HFF-Myc (cell line): ENCODE data around the gene CDH6.

Experiments
- DNase-seq: peaks from one replicate; pipeline ENCODE4 v3.0.0-alpha.2; 2011; ENCODE audit warnings: low read depth; ENCODE audit errors: extremely low read depth
- H3K4me3 ChIP-seq: replicated peaks from 2 replicates; pipeline ENCODE4 v1.5.1; 2011; ENCODE audit warnings: low read depth, mild to moderate bottlenecking, control low read depth, low read length
- TF ChIP-seq, protein P1 (sequence below): IDR thresholded peaks from 2 replicates; pipeline ENCODE4 v1.5.1; 2012; ENCODE audit warnings: mild to moderate bottlenecking, low read depth, low read length, control low read depth; ENCODE audit errors: missing control alignments

The CDH6 gene

DNA sequence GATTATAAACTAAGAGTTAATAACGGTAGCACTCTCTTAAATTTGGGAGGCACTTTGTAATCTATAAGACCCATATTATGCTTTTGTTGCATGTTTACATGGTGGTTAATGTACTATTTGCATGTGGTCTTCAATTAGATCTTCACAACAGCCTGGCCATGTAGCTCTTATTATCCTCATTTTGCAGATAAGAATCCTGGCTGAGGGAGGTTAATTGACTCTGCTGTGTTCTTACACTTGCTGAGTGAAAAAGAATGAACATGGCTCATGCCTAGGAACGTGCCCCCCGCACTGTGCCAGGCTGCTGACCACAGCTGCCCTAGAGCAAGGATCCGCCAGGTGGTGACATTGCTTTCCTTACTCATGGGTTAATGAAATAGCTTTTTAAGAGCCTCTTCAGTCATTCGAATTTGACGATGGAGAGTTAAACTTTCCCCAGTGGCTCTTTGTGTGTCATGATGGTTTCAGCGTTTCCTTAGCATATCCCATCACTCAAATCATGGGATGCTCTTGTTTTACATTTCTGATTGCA lies 97.9 kb downstream of the CDH6 start:
- TF ChIP-seq, protein P1, sequence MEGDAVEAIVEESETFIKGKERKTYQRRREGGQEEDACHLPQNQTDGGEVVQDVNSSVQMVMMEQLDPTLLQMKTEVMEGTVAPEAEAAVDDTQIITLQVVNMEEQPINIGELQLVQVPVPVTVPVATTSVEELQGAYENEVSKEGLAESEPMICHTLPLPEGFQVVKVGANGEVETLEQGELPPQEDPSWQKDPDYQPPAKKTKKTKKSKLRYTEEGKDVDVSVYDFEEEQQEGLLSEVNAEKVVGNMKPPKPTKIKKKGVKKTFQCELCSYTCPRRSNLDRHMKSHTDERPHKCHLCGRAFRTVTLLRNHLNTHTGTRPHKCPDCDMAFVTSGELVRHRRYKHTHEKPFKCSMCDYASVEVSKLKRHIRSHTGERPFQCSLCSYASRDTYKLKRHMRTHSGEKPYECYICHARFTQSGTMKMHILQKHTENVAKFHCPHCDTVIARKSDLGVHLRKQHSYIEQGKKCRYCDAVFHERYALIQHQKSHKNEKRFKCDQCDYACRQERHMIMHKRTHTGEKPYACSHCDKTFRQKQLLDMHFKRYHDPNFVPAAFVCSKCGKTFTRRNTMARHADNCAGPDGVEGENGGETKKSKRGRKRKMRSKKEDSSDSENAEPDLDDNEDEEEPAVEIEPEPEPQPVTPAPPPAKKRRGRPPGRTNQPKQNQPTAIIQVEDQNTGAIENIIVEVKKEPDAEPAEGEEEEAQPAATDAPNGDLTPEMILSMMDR = no peak
- no peak for DNase-seq
- no peak overlapping the region for H3K4me3 ChIP-seq

GRCh38 chr5:31300501-31300900 lies 107.0 kb downstream of the CDH6 start:
- no peak for DNase-seq
- TF ChIP-seq, protein P1 = no peak
- H3K4me3 ChIP-seq = no peak overlapping the region

DNA sequence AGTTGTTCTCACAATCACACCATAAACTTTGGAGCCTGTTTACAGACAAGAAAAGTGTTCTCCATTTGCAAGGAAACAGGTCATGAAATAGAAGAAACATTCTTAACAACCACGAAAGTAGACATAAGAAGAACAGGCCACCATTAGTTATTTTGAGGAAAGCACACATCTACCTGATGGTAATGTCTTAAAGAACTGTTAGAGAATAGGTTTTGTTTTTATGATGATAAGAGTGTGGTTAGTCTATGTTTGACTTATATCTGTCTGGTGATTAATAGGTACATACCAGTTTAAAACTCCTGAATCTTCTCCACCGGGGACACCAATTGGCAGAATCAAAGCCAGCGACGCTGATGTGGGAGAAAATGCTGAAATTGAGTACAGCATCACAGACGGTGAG lies 108.3 kb downstream of the CDH6 start:
- TF ChIP-seq, protein P1 = no peak
- no peak for DNase-seq
- no peak overlapping the region for H3K4me3 ChIP-seq

DNA sequence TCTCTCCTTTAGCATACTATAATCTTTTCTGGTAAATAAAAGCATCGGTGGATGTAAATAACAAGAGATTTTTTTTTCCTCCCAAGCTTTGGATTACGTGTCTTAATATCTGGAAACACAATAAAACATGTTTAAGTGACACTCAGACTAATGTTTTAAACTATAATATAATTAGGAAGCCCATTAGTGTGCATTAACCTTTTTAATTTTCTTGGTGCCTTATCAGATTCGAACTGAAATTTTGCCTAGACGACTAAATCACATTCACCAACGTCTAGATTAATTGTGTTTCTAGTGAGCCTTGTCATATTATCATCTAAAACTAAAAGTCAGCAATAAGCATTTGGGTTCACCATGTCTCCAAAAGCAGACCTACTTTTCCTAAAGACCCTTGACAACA lies 110.2 kb downstream of the CDH6 start:
- no peak for DNase-seq
- TF ChIP-seq, protein P1 = no peak
- no peak overlapping the region for H3K4me3 ChIP-seq

- no peak overlapping the region for H3K4me3 ChIP-seq
- DNase-seq = no peak
- TF ChIP-seq, protein P1 = no peak
These were observed 124.2 kb downstream of the CDH6 start for GRCh38 chr5:31317665-31318064.

DNA sequence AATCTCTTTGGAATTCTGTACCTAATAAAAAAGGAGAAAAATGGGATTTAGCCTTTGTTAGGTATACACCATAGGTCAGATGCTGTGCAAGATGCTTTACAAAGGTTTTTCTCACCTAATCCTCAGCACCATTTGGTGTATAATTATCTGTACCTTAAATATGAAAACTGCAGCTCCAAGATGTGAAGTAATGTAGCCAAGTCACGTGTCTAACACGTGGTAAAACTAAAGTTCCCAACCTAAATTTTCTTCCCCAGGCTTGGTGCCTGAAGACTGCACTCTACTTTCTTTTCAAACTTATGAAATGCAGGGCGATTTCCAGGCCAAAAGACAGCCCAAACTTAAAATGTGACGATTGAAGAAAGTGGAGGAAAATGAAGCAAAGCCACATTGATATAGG lies 125.8 kb downstream of the CDH6 start:
- TF ChIP-seq, protein P1 = no peak
- no peak for DNase-seq
- H3K4me3 ChIP-seq = no peak overlapping the region

GRCh38 chr5:31322946-31323345 lies 129.5 kb downstream of the CDH6 start:
- TF ChIP-seq, protein P1 = no peak
- no peak for DNase-seq
- no peak overlapping the region for H3K4me3 ChIP-seq
